Endothelial cell of umbilical vein (primary cell): ENCODE results near the gene IQCN. TPM values are rescaled to one million over a fixed set of nuclear protein-coding genes. Genes with fewer than 3 reads are reported as not detected.

Experiments used
- BruUV-seq: library from RNA; stranded (reverse); fragments of 400-500 nt; replicated peaks from 2 replicates; lab custom pipeline; 2021; lab: Mats Ljungman, UMichigan
- CTCF ChIA-PET: fragments of 300-600, 350-600 bp; sonication (Branson Sonifier 250); formaldehyde crosslinking; loops from one replicate; lab custom pipeline; 2021; ENCODE audit warnings: antibody characterized with exemption, inconsistent platforms; lab: Charles Lee
- POLR2A ChIA-PET: fragments of 300-600, 350-600 bp; sonication (Branson Sonifier 250); formaldehyde crosslinking; loops from one replicate; lab custom pipeline; 2021; ENCODE audit warnings: antibody characterized with exemption, inconsistent platforms; lab: Charles Lee
- DNase-seq: peaks from one replicate; pipeline ENCODE4 v3.0.0-alpha.2; 2011; ENCODE audit warnings: low read depth, low spot score
- FAIRE-seq: peaks from 2 replicates; lab custom pipeline; 2011; peaks lifted over from hg19 to GRCh38; lab: Jason Lieb, UNC
- H2AFZ ChIP-seq: 2 replicates; pipeline ENCODE4 v1.6.0; 2012; ENCODE audit warnings: low read depth, low read length, control low read depth, inconsistent platforms
- H3K27ac ChIP-seq: 2 replicates; pipeline ENCODE4 v1.5.1; 2011; ENCODE audit warnings: low read depth, mild to moderate bottlenecking, control low read depth, low read length, moderate library complexity; ENCODE audit not compliant: insufficient read depth
- H3K27me3 ChIP-seq, 2 experiments: 2 replicates each; pipeline versions ENCODE4 v1.6.0 to v1.6.1; 2011; ENCODE audit warnings: low read length in 2 of 2, mixed read lengths in 1 of 2; ENCODE audit not compliant: control insufficient read depth in 2 of 2, insufficient read depth in 2 of 2
- H3K36me3 ChIP-seq, 2 experiments: 2 replicates in 1 of 2; 3 replicates in 1 of 2; pipeline ENCODE4 v1.5.1; 2011; ENCODE audit warnings: low read length in 2 of 2, mild to moderate bottlenecking in 1 of 2, moderate library complexity in 1 of 2; ENCODE audit not compliant: control insufficient read depth in 2 of 2, insufficient read depth in 2 of 2; ENCODE audit errors: extremely low read depth in 1 of 2
- H3K4me1 ChIP-seq: 3 replicates; pipeline ENCODE4 v1.5.1; 2011; ENCODE audit warnings: mild to moderate bottlenecking, low read length; ENCODE audit not compliant: control insufficient read depth, insufficient read depth; ENCODE audit errors: extremely low read depth
- H3K4me2 ChIP-seq: 2 replicates; pipeline ENCODE4 v1.6.1; 2011; ENCODE audit warnings: low read length, control low read depth, mixed read lengths; ENCODE audit not compliant: insufficient read depth
- H3K4me3 ChIP-seq, 3 experiments: fragments of 200-600 bp in 1 of 3; sonication (generic), shearing (Covaris generic) in 1 of 3; replicated peaks in 1 of 3; 2 replicates each; pipeline ENCODE4 v1.5.1; 2011 to 2016; ENCODE audit warnings: control low read depth in 3 of 3, low read length in 3 of 3, mild to moderate bottlenecking in 2 of 3, inconsistent platforms in 1 of 3, low read depth in 1 of 3, moderate library complexity in 1 of 3; ENCODE audit not compliant: insufficient read depth in 1 of 3
- H3K79me2 ChIP-seq: 2 replicates; pipeline ENCODE4 v1.6.0; 2012; ENCODE audit warnings: low read length, inconsistent platforms; ENCODE audit not compliant: control insufficient read depth, insufficient read depth
- H3K9ac ChIP-seq: replicated peaks from 2 replicates; pipeline ENCODE3; 2011; ENCODE audit warnings: low read length, control low read depth; ENCODE audit not compliant: insufficient read depth; ENCODE audit errors: extremely low read depth
- H3K9me1 ChIP-seq: replicated peaks from 3 replicates; pipeline ENCODE4 v1.6.0; 2011; ENCODE audit warnings: mild to moderate bottlenecking, low read length; ENCODE audit not compliant: control insufficient read depth, insufficient read depth; ENCODE audit errors: extremely low read depth
- H3K9me3 ChIP-seq: replicated peaks from 2 replicates; pipeline ENCODE4 v1.5.1; 2012; ENCODE audit warnings: low read length, inconsistent platforms; ENCODE audit not compliant: control insufficient read depth, insufficient read depth
- H4K20me1 ChIP-seq: replicated peaks from 2 replicates; pipeline ENCODE3; 2011; ENCODE audit warnings: mild to moderate bottlenecking, low read length; ENCODE audit not compliant: control insufficient read depth, insufficient read depth; ENCODE audit errors: extremely low read depth
- EZH2 ChIP-seq: IDR thresholded peaks from 2 replicates; pipeline ENCODE4 v1.6.1; 2012; ENCODE audit warnings: borderline replicate concordance, low read depth, mild to moderate bottlenecking, moderate library complexity, low read length, inconsistent platforms; ENCODE audit not compliant: severe bottlenecking
- FOS ChIP-seq: IDR thresholded peaks from 2 replicates; pipeline ENCODE4 v1.6.1; 2011; ENCODE audit warnings: mild to moderate bottlenecking, low read length, moderate library complexity, borderline replicate concordance; ENCODE audit not compliant: insufficient read depth
- GATA2 ChIP-seq: IDR thresholded peaks from 2 replicates; pipeline ENCODE4 v1.7.0; 2011; ENCODE audit warnings: low read depth, mild to moderate bottlenecking, moderate library complexity, mixed read lengths, low read length; ENCODE audit not compliant: insufficient read length, insufficient read depth
- JUN ChIP-seq: IDR thresholded peaks from 2 replicates; pipeline ENCODE4 v1.6.1; 2011; ENCODE audit warnings: borderline replicate concordance, low read depth; ENCODE audit not compliant: insufficient read length, insufficient read depth
- MYC ChIP-seq: IDR thresholded peaks from one replicate; pipeline ENCODE4 v1.6.1; 2011; ENCODE audit warnings: mild to moderate bottlenecking, low read depth, low read length
- POLR2A ChIP-seq: IDR thresholded peaks from 2 replicates; pipeline ENCODE4 v1.6.1; 2012; ENCODE audit warnings: low read depth, mild to moderate bottlenecking, control low read depth, low read length
- dilution Hi-C: fragments of 300-500 bp; cut with MboI; formaldehyde crosslinking; loops from one replicate; pipeline ENCODE4 v1.15.0; 2019; ENCODE audit warnings: low sequenced_read_pairs; ENCODE audit not compliant: extremely low pct_ligation_motif_present
- intact Hi-C: fragments of 100-400 bp; cut with micrococcal nuclease; formaldehyde crosslinking; loops from one replicate; pipeline ENCODE4 v1.10.0; 2022
- polyA plus RNA-seq, 4 experiments: library from polyadenylated mRNA; depleted of rRNA in 3 of 4; stranded (reverse) in 3 of 4; unstranded in 1 of 4; fragments of >200 nt; gene quantifications; 2 replicates each; pipeline versions ENCODE4 v1.2.1 to v1.2.3, GENCODE V29; 2011 to 2012; ENCODE audit warnings: missing spikeins in 1 of 4
- total RNA-seq: library from RNA; stranded (reverse); gene quantifications from 2 replicates; pipeline ENCODE4 v1.2.3, GENCODE V29; 2021
- TF ChIP-seq, protein P1 (sequence below): IDR thresholded peaks from 2 replicates; pipeline ENCODE4 v1.6.1; 2011; ENCODE audit not compliant: insufficient read depth, insufficient read length
- TF ChIP-seq, protein P2 (sequence below), 2 donors: IDR thresholded peaks; 1 replicate in 1 of 2; 2 replicates in 1 of 2; pipeline ENCODE4 v1.5.1; 2011; ENCODE audit warnings: low read length in 2 of 2, mild to moderate bottlenecking in 2 of 2, moderate library complexity in 2 of 2, control low read depth in 1 of 2, inconsistent platforms in 1 of 2, low read depth in 1 of 2; ENCODE audit not compliant: insufficient read depth in 1 of 2; ENCODE audit errors: extremely low read depth in 1 of 2

IQCN gene
- total and polyA plus RNA-seq, 2 donors (not counting 3 experiments of a cell fraction or from before 2014, with no cell fraction given): 1.5 to 3.0 TPM

DNA sequence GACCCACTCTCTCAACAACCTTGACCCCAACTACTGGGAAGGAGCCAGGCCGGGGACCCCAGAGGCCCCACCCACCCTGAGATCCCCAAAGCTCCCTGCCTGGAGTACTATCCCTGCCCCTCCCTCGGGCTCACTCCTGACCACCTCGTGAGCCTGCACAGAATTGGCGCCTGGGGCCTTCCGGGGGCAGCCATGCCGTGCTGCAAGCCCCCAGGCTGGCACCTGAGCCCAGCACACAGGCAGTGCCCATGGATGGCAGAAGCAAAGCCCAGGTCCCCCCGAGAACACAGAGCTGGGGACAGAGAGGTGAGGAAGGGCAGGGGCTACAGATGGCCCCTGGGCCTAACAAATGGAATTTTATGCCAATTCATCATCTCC, 34.7 kb upstream of the IQCN start:
- H3K27ac ChIP-seq: no peak overlapping the region
- dilution Hi-C loops (no loop called here), intact Hi-C loops (no loop called here)
- no peaks in the 10 kb centered on the region for H3K27me3 ChIP-seq
- TF ChIP-seq FOS (no peak), JUN (no peak), GATA2 (no peak), EZH2 (no peak), POLR2A (no peak), MYC (no peak)
- TF ChIP-seq, protein P1, sequence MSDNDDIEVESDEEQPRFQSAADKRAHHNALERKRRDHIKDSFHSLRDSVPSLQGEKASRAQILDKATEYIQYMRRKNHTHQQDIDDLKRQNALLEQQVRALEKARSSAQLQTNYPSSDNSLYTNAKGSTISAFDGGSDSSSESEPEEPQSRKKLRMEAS: no peak
- TF ChIP-seq, protein P2, sequence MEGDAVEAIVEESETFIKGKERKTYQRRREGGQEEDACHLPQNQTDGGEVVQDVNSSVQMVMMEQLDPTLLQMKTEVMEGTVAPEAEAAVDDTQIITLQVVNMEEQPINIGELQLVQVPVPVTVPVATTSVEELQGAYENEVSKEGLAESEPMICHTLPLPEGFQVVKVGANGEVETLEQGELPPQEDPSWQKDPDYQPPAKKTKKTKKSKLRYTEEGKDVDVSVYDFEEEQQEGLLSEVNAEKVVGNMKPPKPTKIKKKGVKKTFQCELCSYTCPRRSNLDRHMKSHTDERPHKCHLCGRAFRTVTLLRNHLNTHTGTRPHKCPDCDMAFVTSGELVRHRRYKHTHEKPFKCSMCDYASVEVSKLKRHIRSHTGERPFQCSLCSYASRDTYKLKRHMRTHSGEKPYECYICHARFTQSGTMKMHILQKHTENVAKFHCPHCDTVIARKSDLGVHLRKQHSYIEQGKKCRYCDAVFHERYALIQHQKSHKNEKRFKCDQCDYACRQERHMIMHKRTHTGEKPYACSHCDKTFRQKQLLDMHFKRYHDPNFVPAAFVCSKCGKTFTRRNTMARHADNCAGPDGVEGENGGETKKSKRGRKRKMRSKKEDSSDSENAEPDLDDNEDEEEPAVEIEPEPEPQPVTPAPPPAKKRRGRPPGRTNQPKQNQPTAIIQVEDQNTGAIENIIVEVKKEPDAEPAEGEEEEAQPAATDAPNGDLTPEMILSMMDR (IDR thresholded peaks at IDR 0.05; ENCODE audit: extremely low read depth in 1 of 2, insufficient read depth in 1 of 2, low read depth in 1 of 2, low read length in 2 of 2): no peak
- CTCF ChIA-PET: interaction anchor here (1.8 to 1.9 kb wide), 2 partner anchors 19 to 29 kb away, joined by 6 to 11 read pairs; no protein-coding TSS in a partner anchor
- H2AFZ ChIP-seq: no peak overlapping the region
- DNase-seq (no peak), FAIRE-seq (no peak)
- no peak overlapping the region for H3K9ac ChIP-seq
- no peaks in the 10 kb centered on the region for H3K9me1 ChIP-seq
- H3K79me2 ChIP-seq: no peaks in the 10 kb centered on the region
- no peak overlapping the region for H3K4me2 ChIP-seq
- H3K4me3 ChIP-seq: no peak overlapping the region
- H3K9me3 ChIP-seq: no peaks in the 10 kb centered on the region
- peaks cover 13% of the 10 kb centered on the region for H3K4me1 ChIP-seq
- BruUV-seq: no TSS peak
- no peaks in the 10 kb centered on the region for H4K20me1 ChIP-seq
- peaks cover 0 to 15% of the 10 kb centered on the region in 2 experiments for H3K36me3 ChIP-seq
- POLR2A ChIA-PET: interaction anchor here (0.6 kb wide), 1 partner anchor 25 kb away, joined by 4 read pairs; no protein-coding TSS in a partner anchor
